ENCODE results near the gene HS6ST3.

DNA sequence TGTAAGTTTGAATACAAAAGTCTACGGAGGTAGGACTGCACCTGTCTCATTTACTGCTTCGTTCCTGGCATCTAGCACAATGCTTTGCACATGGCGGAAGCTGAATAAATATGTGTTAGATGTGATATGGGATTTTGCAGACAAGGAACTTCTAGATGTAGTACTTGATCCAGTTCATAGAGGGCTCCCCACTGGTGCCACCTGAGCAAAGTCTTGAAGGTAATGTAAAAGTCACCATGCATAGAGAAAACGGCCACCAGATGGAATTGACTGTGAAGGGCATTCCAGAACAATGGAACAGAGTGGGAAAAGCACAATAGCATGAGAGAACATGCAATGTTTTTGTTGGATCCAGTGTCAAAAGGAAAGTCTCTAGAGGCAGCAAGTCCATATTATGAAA, 209.3 kb downstream of the HS6ST3 start:
- TF ChIP-seq, protein P1, sequence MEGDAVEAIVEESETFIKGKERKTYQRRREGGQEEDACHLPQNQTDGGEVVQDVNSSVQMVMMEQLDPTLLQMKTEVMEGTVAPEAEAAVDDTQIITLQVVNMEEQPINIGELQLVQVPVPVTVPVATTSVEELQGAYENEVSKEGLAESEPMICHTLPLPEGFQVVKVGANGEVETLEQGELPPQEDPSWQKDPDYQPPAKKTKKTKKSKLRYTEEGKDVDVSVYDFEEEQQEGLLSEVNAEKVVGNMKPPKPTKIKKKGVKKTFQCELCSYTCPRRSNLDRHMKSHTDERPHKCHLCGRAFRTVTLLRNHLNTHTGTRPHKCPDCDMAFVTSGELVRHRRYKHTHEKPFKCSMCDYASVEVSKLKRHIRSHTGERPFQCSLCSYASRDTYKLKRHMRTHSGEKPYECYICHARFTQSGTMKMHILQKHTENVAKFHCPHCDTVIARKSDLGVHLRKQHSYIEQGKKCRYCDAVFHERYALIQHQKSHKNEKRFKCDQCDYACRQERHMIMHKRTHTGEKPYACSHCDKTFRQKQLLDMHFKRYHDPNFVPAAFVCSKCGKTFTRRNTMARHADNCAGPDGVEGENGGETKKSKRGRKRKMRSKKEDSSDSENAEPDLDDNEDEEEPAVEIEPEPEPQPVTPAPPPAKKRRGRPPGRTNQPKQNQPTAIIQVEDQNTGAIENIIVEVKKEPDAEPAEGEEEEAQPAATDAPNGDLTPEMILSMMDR (IDR thresholded peaks at IDR 0.05; ENCODE audit: low read depth, low read length, poor library complexity, severe bottlenecking): no peak
- TF ChIP-seq EZH2phosphoT487 (IDR thresholded peaks at IDR 0.05; ENCODE audit: borderline replicate concordance, low read length): no peak

All from DOHH2 (cell line).